HG03097 (cell line): Measurements from ENCODE around the gene HNRNPA3.
"Not testable (repeated sequence)": the region's sequence is repeated elsewhere in the genome, so short reads cannot be mapped to it uniquely, and the experiment has no call there.

Experiments used
- ATAC-seq: cut with Tn5 transposase; IDR thresholded peaks from one replicate; pipeline ENCODE4 v1.9.1; 2021; ENCODE audit not compliant: unreplicated experiment, low FRiP score

The HNRNPA3 gene

DNA sequence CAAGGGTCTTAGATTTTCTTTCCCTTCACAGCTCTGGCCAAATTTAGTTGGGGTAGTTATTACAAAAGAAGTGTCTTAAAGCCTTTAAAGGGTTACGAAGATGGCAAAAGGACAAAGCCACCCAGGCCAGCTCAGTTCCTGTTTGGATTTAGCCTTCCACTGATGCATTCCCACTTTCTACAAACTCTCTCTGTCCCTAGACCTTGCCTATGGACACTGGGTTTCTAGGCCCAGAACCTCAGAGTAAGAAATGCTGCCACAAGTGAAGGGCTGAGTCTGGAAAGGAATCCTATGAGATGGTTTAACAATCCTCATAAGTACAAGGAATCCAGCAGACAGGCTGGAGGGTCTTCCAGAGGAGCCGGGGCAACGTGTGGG is 38.6 kb downstream of the HNRNPA3 start:
- no peak for ATAC-seq

DNA sequence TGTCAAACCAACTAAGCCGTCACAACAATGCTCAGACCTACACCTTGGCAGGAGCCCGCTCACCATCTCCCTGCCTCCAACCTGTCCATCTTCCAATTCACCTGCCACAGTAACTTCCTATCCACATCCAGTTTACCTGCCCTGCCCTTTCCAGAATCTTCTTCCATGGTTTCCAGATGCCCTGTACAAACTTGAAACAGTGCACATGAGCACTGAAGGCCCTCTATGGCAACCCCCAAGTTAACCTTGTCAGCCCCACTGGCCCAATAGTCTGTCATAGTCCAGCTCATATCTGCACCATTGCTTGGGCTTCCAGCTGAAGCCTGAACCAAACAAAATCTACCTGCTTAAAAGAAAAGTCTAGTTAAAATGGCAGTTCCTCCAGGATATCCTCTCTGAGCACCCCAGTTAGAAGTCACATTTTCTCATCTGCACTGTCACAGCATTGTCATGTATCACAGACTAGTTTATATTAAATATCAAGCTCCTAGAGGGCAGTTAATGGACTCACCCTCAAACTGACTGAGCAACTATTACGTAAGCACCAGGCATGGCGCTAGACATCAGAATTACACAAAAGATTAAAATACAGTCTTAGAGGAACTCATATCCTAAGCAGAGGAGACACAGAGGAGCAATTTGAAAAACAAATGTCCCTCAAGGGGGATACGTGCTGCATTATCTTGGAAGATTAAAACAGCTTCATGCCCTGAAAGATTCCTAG is 40.4 kb downstream of the HNRNPA3 start:
- ATAC-seq, result no peak

DNA sequence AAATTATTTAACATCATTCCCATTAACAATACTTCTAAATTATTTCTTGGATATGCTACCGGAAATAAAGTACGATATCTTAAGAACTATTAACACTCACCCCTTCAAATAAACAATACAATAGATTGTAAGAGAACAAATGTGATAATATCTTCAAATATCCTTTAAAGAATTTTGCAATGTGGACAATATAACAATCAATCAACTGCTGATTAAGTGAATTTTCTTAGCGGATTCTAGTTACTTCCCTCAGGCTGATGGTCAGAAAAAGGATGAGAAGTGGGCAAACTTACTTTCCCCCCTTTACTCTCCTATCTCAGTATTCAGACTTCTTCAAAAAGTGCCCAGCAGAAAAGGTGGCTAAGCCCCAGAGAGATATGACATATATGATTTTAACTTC is 41.1 kb downstream of the HNRNPA3 start:
- no peak for ATAC-seq

DNA sequence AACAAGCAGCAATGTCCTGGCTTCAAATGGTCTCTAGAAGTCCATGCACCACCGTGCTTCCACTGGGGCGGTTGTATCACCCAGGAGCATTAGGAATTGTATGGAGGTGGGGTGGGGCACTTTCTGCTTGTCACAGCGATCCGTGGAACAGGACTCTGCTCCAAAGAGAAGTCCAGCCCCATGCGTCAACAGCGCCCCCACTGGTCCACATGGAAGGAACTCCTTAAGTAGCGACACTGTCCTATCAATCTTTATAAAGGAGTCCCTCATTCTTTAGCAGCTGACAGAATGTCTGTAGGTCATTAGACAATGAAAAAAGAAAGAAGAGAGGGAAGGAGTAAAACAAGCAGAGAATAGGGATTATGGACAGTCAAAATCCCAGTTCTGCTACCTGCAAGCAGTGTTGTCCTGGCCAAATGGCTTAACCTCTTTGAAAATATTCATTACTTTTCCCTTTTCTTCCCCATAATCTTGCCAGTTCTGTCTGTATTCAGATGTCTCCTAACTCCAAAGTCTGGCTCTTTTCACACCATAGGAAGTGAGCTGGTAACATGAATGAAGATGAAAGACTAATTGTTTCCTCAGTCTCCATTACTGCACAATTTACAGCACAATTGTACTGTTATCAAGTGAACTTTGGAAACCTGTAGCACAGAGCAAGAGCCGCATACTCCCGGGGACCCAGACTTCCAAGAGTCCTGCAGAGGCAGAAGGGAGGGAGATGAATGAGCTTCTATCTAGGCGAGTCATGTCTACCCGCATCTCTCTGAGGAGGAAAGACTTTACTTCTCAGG is 42.0 kb downstream of the HNRNPA3 start:
- no peak for ATAC-seq

DNA sequence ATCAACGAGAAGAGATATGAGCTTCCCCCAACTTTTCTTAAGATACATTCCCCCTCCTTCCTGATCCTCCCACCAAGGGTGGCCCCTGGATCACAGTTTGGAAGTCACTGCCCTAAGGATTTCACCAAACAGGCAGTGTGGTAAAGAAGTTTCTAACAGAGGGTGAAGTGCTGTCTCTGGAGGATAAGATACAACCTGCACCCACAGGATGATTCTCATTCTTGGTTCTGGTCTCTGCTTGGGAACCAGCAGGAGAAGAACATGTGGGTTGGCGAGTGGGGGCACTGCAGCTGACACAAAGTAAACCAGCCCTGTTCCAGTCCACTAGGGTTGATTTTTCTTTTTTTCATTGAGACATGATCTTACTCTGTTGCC is 42.6 kb downstream of the HNRNPA3 start:
- no peak for ATAC-seq

DNA sequence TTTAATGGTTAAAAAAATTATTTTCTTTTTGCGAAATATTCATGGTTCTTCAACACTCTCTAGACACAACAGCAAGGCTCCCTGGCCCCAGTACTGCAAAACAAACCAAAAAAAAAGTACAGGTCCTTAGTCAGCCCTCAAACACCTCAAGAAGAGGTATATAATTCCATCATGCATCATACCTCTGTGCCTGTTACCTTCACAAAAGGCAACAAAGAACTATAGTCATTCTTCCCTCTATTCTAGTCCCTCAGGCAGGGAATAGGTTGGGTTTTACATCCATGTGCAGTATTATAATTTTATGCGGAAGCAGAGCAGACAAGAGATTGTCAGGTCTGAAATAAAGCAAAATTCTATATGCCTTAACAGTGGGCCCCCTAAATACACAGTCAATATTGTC is 43.4 kb downstream of the HNRNPA3 start:
- no peak for ATAC-seq

DNA sequence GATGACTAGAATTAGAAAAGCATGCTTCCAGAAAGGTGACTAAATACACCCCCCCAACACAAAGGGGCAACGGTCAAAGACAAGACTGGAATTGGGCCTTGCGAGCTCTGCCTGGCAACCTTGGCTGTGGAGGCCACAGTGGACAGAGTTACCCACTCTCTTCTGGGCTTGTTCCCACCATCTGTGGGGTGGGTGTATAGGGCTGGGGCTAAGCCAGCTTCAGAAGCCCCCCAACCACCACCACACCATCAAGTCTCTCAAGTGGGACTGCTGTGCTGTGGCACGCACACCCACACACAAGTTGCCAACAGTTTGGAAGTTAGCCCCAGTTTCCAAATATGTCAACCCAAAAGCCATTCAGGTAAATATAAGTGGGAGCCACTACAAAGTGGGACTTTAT is 44.1 kb downstream of the HNRNPA3 start:
- no peak for ATAC-seq

DNA sequence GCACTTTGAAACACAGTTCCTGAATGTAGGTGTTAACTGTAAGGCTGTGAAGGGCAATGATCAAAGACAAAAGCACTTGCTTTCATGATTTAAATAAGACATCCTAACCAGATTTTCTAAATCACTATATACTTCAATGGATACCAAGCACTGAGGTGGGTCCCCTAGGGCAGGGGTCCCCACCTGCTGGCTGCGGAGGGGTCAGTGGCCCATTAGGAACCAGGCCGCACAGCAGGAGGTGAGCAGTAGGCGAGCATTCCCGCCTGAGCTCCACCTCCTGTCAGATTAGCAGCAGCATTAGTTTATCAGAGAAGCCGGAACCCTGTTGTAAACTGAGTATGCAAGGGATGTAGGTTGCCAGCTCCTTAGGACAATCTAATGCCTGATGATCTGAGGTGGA is 44.9 kb downstream of the HNRNPA3 start:
- ATAC-seq, result no peak

DNA sequence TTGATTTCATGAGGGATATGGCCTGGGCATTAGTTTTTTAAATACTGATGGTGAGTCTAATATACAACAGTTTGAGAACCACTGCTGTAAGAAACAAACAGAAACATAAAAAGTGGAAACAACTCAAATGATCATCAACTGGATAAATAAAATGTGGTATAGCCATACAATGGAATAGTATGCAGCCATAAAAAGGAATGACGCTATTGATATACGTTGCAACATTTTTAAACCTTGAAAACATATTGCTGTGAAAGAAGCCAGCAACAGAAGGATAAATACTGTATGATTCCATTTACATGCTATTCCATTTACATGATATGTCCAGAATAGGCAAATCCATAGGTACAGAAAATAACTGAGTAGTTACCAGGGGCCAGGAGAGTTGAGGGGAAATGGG is 45.5 kb downstream of the HNRNPA3 start:
- no peak for ATAC-seq

DNA sequence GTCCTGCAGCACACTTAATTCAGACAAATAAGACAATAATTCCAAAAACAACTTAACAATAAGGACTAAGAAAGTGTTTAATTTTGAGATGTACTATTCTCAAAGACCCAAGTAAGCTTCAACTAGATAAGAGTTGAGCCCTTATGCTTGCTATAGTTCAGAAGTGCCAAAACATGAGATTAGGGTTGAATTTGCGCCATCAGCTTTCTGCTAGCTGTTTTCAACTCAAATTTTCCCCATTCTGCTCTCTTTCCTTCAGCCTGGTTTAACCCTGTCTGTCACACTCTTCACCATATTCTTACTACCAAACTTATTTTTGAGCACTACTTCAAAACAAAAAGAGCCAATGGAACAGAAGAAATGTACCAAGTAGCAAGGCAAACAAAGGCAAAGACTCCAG is 47.8 kb downstream of the HNRNPA3 start:
- ATAC-seq, result no peak

DNA sequence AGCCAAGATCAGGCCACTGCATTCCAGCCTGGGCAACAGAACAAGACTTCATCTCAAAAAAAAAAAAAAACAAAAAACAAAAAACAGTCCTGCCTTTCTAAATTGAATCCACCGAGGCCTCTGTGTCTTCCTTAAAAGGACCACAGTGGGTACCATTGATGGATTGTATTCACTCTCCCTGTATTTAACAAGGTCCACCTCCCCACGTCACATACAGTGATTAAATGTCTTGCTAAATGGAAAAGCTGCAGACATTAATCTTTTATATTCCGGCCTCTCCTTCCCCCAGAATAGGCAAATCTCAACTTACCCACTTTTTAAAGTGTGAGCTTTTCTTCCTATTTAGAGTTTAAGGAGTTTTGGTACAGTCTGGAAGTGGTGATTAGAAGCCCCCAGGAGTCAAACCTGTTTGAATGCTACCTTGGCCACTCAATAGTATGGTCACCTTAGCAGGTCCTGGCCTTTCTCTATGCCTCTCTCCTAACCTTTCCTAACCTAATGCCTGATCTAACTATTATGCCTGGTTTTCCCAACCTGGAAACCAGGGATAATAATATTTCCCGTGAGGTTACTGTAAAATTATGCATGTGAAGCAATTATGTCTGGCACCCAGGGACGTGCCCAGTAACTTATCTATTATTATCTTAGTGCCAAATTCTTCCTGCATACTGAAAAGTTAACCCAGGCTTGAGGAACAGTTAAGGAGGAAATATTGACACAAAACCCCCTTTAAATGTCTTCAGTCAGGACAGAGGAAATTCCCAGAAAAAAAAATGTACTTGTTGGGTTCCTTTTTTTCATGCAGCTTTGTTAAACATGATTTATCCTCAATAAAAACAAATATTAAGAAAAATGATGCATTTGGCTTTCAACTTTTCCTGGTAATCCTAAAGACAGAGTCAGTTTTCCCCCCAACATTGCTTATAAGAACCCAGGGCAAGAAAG is 48.8 kb downstream of the HNRNPA3 start:
- ATAC-seq, result no peak

DNA sequence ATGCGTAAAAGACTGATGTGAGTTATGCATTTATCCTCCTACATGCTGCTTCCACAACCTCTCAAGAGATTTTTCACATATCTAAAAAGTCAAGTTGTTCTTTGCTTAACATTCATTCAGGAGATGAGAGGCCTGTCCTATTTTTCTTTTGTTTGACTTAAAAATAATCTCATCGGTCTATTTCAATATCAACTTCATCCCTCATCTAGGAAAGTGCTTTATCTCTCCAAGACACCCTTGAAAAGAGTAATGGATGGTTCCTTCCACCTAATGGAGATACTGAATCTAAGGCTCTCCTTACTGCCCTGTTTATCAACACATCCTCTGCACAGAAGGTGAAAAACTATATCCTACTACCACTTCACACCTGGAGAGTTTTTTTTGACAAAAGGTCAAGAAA is 49.5 kb downstream of the HNRNPA3 start:
- ATAC-seq, result no peak

DNA sequence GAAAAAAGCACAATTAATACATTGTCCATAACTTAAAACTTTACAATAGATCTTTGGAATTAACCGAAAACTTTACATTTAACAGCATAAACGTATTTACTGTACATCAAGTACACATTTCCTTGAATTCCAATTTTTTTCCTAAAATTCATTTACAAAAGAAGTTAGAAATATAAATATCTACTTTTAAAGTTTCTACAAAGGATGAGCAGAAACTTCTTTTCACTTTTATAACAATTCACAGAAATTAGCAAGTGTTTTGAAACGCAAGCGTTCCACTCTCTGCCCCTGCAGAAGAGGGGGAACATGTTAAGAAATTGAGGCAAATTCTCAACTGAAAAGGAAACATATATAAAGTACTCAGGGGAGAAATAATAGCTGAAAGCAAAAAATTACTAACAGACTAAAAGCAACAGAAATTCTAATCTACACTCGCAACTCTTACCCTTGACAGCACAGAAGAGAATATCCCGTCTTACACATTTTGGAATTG is 50.4 kb downstream of the HNRNPA3 start:
- ATAC-seq, result no peak

DNA sequence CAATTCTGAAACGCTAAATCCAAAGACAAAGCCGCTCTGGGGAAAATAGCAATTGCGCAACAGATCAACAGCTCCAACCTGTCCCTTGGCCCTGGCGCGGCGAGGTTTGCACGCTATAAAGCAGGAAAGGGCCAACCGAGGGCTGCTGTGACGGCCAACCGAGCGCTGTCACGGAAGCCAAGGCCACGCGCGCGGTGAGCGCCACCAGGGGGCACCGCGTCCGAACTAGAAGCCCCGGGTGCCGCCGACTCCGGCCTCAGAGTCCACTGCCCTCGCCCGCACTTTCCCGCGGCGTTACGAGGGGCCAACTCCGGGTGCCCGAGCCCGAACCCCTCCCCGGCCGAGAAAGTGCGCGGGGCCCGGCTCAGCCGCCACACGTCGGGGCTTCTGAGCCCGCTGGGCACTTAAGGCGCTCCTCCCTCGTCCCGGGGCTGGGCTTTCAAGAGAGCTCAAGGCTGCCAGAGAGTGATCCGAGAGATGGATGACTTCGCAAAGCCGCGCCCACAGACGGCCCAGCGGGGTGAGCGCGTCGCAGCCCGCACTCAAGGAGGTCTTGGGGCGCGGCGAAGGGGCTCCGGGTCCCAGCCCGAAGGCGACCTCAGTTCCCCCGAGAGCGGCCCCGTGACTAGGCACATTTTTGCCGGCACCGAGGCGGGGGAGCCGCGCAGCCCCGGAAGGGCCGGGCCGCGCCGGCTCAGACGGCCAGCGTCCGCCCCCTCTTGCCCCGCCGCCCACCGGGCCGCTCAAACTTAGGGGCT is 51.0 kb downstream of the HNRNPA3 start:
- ATAC-seq, result peak; percentile 52

DNA sequence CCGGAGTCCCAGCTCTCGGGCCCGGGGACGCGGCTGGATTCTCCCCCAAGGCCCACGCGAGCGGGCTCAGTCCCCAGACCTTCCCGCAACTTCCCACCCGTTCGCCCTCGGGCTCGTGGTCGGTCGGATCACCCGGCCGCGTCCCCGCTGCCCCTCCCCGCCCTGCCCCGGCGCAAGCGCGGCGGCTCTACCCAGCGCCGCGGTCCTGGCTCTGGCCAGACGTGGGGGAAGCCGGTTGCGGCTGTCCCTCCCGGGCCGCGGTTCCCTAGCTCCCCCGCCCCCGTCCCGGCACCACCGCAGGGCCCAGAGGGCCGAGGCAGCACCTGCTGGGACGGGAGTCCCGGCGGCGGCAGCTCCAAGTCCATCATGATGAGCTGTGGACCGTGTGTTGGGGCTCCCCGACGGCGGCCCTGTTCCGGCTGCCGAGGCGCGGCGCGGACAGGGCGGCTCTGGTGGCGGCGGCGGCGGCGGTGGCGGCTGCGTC is 51.7 kb downstream of the HNRNPA3 start:
- ATAC-seq, result peak; percentile 18

DNA sequence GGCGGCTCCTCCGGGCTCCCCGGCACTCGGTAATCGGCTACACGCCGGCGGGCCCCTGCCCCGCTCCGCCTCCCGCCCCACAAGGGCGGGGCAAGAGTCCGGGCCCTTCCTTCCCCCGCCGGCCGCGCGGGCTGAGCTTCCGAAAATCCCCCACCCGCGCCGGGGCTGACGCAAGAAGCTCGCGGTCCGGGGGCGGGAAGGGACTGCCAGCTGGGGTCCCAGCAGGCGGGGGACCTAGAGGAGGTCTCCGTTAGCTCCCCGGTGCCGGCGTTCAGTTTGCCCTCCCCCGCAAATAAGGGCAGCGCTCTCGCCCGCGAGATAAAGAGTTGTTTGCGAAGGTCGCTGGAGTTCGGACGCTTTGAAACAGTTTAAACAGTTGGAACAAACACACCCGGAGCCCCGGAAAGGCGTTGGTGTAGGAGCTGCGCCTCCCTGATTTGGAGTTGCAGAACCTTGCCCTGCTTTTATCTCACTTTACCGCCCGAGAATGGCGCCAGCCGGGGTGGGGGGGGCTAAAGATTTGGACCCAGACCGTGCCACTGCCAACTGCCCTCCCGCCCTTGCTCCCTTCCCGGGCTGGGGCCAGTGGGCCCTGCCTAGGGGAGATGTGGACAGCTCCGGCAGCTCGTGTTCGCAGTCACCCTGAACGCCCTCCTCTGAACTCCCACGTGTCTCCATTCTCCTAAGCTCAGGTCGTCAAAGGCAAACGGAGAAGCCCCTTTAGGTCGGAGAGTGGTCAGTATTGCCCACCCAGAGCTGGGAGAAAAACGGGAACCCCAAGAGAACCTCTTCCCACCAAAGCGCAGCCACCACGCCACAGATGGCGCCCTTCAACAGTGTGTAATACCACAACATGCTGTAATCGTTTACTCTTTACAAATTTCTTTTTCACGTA is 52.3 kb downstream of the HNRNPA3 start, which contains the start of gene NFE2L2:
Gene NFE2L2, minus strand, starts transcription at position 35 of the 895 bp plus-strand sequence. CDS start 151 bp downstream, outside the sequence.
- ATAC-seq, result peak; percentile 54

DNA sequence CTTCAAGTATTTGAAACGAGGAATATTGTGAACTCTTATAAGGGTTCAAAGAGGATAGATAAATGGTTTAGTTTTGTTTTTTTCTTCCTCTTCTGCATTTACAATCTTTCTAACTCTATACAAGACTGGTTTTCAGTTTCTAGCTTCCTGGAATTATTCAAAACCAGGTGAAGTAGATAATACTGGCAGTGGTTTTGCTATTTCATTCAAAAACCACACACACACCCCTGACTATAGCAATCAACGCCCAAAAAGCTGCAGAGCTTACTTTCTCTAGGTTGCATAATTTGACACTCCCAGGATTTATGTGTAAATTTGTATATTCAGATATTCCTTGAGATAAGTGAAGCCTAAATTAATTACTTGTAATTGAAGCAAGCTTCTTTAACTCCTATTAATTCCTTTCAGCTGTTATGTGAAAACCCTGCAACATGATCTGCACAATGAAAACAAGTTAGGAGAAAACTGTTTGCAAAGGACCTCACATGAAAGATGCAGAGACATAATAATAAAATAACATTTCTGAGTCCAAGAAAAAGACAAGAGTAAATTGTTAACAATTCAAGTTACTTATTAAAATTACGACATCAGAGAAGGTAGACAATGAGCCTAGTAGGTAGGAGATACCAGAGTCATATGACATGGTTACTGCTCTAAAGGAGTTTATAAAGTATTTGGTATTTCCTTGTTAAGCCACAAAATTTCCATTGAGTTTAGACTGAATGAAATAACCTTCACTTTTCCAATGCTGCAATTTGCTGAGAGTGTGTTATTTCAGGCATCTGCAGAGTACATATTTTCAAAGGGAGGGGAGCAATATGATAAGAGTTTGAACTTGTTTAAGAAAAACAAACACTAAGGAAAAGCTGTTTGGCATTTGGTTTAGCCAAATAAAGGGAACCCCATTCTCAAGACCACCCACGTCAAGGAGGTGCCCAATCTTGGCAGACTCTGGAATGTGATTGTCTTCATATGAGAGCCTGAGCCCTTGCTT is 53.5 kb downstream of the HNRNPA3 start:
- no peak for ATAC-seq

DNA sequence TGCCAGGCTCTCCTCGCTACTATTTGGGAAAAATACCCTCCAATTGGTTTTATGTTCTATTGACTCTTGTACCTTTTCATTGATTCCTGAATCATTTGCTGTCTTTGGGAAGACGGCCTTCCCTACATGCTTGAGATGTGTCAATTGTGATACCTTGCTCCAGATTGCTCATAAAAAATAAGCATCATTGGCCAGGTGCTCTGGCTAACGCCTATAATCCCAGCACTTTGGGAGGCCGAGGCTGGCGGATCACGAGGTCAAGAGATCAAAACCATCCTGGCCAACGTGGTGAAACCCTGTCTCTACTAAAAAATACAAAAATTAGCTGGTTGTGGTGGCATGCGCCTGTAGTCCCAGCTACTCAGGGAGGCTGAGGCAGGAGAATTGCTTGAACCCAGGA is 54.4 kb downstream of the HNRNPA3 start:
- not testable (repeated sequence) for ATAC-seq
